Psoas muscle (tissue), 8 donors: ENCODE results near the gene RPL22L1. TPM values are rescaled to one million over a fixed set of nuclear protein-coding genes. Genes with fewer than 3 reads are reported as not detected.

Source experiments
- ATAC-seq, 4 donors: fragments of 200-7000 bp; cut with Tn5 transposase; one replicate each; pipeline ENCODE4 v1.9.1; 2020; ENCODE audit warnings: moderate library complexity in 3 of 4, mild to moderate bottlenecking in 2 of 4
- DNase-seq, 2 donors: peaks; one replicate each; pipeline ENCODE4 v3.0.0-alpha.2; 2020
- H3K27ac ChIP-seq: fragments of 200-600 bp; one replicate; pipeline ENCODE4 v1.8.0; 2022
- H3K27me3 ChIP-seq, 3 donors: fragments of 200-600 bp in 1 of 3; one replicate each; pipeline versions ENCODE4 v1.6.1 to v1.8.0; 2013 to 2022; ENCODE audit warnings: low read length in 2 of 3, mild to moderate bottlenecking in 2 of 3, moderate library complexity in 1 of 3; ENCODE audit not compliant: insufficient read depth in 3 of 3
- H3K36me3 ChIP-seq, 2 donors: fragments of 200-600 bp in 1 of 2; one replicate each; pipeline versions ENCODE4 v1.6.1 to v1.8.0; 2013 to 2022; ENCODE audit warnings: low read depth in 1 of 2, mild to moderate bottlenecking in 1 of 2, moderate library complexity in 1 of 2; ENCODE audit not compliant: insufficient read depth in 1 of 2
- H3K4me1 ChIP-seq: fragments of 200-600 bp; one replicate; pipeline ENCODE4 v1.8.0; 2022
- H3K4me3 ChIP-seq: fragments of 200-600 bp; one replicate; pipeline ENCODE4 v1.8.0; 2022; ENCODE audit warnings: mild to moderate bottlenecking
- H3K9me3 ChIP-seq: fragments of 200-600 bp; one replicate; pipeline ENCODE4 v1.8.0; 2022
- WGBS, 3 donors: extraction: QIAGEN DNeasy Blood & Tissue Kit; methylation state at CpG; one replicate each; pipeline versions ENCODE4 v1.1.6 to v1.1.7; 2013; 5-methylcytosine and 5-hydroxymethylcytosine counted together
- intact Hi-C, 2 donors: fragments of 100-400 bp; cut with DNase I; formaldehyde crosslinking; loops; one replicate each; pipeline versions ENCODE4 v1.11.0 to v1.14.2; 2022
- polyA plus RNA-seq, 3 donors: library from polyadenylated mRNA; stranded (reverse); fragments of 200-250 nt; gene quantifications; one replicate each; pipeline ENCODE4 v1.2.3, GENCODE V29; 2013
- total RNA-seq, 4 donors: library from RNA; stranded (reverse); fragmentation: NEBNext Ultra II Directional in 2 of 4; extraction: Animal tissue kit (Norgen Biotek cat#: 25700) in 2 of 4; gene quantifications; one replicate each; pipeline versions ENCODE4 v1.2.1 to v1.2.4, GENCODE V29; 2021 to 2023
- TF ChIP-seq, protein P1 (sequence below): fragments of 200-600 bp; IDR thresholded peaks from one replicate; pipeline ENCODE4 v1.8.0; 2022; ENCODE audit warnings: antibody characterized with exemption
- donor health status: healthy with polysubstance abuse.
- donor health status: DM: no; HTN: no; CAD: no; lungs with moderate emphysema.
- donor health status: Bipolar disorder and iron deficiency.
- donor health status: healthy.
- donor health status: DM: yes; HTN: yes; CAD: no.
- donor health status: DM: no; HTN: no; CAD: no.
- donor health status: DM: no; HTN: no; CAD: no.
- donor health status: DM: yes; HTN: yes; CAD: no.

Gene RPL22L1
- total and polyA plus RNA-seq, 7 donors: 8.4 to 88.7 (median 27.2) TPM

DNA sequence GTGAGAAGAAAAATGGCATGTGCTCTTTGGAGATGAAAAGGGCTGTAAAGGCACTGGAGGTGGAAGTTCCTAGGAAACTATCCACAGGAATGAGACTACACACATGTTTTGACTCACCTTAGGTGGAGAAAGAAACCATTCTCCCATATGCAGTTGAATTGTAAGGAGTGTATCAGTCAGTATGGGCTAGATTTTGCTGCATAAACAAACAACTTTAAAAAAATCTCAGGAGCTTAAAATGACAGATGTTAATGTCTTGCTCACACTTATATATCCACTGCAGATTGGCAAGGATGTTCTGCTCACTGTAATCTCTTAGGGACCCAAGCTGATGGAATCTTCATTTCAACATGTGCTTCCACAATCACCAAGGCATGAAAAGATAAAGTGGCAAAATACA, 25.6 kb downstream of the RPL22L1 start:
- H3K27ac ChIP-seq: no peak overlapping the region
- TF ChIP-seq, protein P1, sequence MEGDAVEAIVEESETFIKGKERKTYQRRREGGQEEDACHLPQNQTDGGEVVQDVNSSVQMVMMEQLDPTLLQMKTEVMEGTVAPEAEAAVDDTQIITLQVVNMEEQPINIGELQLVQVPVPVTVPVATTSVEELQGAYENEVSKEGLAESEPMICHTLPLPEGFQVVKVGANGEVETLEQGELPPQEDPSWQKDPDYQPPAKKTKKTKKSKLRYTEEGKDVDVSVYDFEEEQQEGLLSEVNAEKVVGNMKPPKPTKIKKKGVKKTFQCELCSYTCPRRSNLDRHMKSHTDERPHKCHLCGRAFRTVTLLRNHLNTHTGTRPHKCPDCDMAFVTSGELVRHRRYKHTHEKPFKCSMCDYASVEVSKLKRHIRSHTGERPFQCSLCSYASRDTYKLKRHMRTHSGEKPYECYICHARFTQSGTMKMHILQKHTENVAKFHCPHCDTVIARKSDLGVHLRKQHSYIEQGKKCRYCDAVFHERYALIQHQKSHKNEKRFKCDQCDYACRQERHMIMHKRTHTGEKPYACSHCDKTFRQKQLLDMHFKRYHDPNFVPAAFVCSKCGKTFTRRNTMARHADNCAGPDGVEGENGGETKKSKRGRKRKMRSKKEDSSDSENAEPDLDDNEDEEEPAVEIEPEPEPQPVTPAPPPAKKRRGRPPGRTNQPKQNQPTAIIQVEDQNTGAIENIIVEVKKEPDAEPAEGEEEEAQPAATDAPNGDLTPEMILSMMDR: no peak
- no peak overlapping the region for H3K4me3 ChIP-seq
- H3K36me3 ChIP-seq: no peaks in the 10 kb centered on the region
- H3K27me3 ChIP-seq: no peaks in the 10 kb centered on the region
- intact Hi-C loops: no loop called here
- no peak for ATAC-seq
- DNase-seq: no peak
- H3K9me3 ChIP-seq: no peaks in the 10 kb centered on the region
- H3K4me1 ChIP-seq: no peaks in the 10 kb centered on the region

DNA sequence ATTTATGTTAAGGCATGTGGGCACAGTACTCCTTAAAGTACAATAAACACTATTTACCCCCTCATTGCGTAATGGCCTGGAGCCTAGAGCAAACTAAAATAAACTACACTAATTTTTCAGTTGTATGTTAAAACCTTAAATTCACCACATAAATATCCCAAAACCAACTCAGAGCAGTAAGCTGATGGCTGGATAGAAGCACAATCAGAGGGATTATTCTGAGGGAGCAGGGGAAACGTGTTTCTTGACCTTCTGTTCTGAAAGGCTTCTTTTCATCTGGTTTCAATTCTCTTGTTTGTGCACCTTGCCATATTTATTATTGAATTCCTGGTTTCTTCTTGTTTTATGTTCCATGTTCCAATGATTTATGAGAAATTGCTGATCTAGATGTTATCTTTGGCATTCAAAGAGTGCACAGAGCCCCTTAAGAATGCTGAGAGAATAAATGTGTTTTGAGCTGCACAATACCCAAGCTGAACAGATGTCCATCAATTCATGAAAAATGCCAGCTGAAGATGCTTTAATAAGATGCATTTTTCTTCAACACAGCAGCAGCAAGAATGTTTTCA, 29.6 kb downstream of the RPL22L1 start:
- DNase-seq (no peak), ATAC-seq (no peak)
- H3K27ac ChIP-seq: no peak overlapping the region
- TF ChIP-seq, protein P1: no peak
- peaks cover under 1 to 3% (median 1%) of the 10 kb centered on the region in 3 donors for H3K27me3 ChIP-seq
- no peak overlapping the region for H3K4me3 ChIP-seq
- H3K4me1 ChIP-seq: no peaks in the 10 kb centered on the region
- intact Hi-C loops: no loop called here
- no peaks in the 10 kb centered on the region for H3K36me3 ChIP-seq
- 63 to 71% (median 70%) methylated on average over 2 of the region's 2 CpGs for WGBS, 3 donors
- no peaks in the 10 kb centered on the region for H3K9me3 ChIP-seq

DNA sequence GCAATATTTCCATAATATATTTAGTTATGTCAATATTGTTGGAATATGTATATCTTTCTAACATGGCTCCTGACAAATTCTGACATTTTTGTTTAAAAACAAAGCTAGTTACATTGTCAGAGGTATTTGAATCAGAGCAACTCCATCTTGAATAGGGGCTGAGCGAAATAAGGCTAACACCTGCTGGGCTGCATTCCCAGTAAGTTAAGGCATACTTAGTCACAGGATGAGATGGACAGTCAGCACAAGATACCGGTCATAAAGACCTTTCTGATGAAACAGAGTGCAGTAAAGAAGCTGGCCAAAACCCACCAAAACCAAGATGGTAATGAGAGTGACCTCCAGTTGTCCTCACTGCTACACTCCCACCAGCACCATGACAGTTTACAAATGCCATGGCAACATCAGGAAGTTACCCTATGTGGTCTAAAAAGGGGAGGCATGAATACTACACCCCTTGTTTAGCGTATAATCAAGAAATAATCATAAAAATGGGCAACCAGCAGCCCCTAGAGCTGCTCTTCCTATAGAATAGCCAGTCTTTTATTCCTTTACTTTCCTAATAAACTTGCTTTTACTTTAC, 30.4 kb downstream of the RPL22L1 start:
- ATAC-seq (no peak), DNase-seq (no peak)
- intact Hi-C loops: no loop called here
- Histone ChIP-seq H3K27me3 (peaks cover 2 to 4% (median 3%) of the 10 kb centered on the region in 3 donors), H3K9me3 (no peaks in the 10 kb centered on the region), H3K4me3 (no peak overlapping the region), H3K4me1 (no peaks in the 10 kb centered on the region), H3K36me3 (no peaks in the 10 kb centered on the region), H3K27ac (no peak overlapping the region)
- TF ChIP-seq, protein P1: no peak
- WGBS, 3 donors: 72 to 78% (median 73%) methylated on average over 3 of the region's 3 CpGs

DNA sequence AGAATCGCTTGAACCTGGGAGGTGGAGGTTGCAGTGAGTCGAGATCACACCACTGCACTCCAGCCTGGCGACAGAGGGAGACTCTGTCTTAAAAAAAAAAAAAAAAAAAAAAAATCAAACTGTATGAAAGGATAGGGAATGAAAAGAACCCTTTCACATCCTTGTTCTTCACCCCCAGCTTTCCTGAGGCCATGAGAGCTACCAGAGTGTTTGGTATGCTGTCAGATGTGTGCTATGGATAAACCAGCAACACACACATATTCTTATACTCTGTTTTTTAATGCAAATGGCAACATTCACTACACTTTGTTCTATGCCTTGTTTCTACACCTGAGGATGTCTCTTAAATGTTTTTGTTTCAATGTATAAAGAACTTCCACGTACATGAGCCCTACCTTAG, 33.5 kb downstream of the RPL22L1 start:
- TF ChIP-seq, protein P1: no peak
- Histone ChIP-seq H3K27ac (no peak overlapping the region), H3K4me3 (no peak overlapping the region), H3K9me3 (no peaks in the 10 kb centered on the region), H3K4me1 (no peaks in the 10 kb centered on the region), H3K36me3 (no peaks in the 10 kb centered on the region), H3K27me3 (peaks cover 2 to 10% (median 3%) of the 10 kb centered on the region in 3 donors)
- WGBS, 3 donors: 87 to 90% (median 89%) methylated on average over 3 to 4 of the region's 4 CpGs
- DNase-seq: no peak
- no peak for ATAC-seq
- intact Hi-C loops: no loop called here

DNA sequence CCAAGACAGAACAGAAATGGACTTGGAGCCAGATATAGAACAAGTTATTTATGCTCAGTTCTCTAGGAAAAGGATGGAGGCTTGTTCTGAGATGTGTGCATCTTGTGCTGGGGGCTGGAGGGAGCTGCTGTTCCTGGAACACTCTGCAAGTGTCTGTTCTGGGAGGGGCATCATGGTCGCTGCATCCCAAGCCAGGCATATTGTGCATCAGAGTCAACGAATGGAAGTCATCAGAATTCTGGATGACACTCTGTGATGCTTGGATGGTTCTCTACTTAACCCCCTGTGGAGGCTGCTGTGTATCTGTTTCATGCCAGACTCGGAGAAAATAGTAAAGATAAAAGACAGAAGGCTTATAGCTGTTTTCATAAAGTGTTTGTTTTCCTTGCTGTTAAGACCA, 34.7 kb downstream of the RPL22L1 start:
- H3K4me3 ChIP-seq: no peak overlapping the region
- no peak overlapping the region for H3K27ac ChIP-seq
- no peaks in the 10 kb centered on the region for H3K9me3 ChIP-seq
- ATAC-seq (no peak), DNase-seq (no peak)
- WGBS, 3 donors: 6 to 19% (median 10%) methylated on average over 3 of the region's 3 CpGs
- no peaks in the 10 kb centered on the region for H3K4me1 ChIP-seq
- TF ChIP-seq, protein P1: no peak
- intact Hi-C loops: no loop called here
- no peaks in the 10 kb centered on the region for H3K36me3 ChIP-seq
- peaks cover 2 to 10% (median 3%) of the 10 kb centered on the region in 3 donors for H3K27me3 ChIP-seq
